Activated naive CD4-positive, alpha-beta T cell (primary cell): Measurements from ENCODE around the gene PKDCC.
A peak's percentile ranks its signal among the peaks of the same experiment; 100 is the strongest.

Experiments
- DNase-seq, 4 experiments: peaks; one replicate each; lab custom pipeline; 2025; lab: John Stamatoyannopoulos, UW

Gene PKDCC

DNA sequence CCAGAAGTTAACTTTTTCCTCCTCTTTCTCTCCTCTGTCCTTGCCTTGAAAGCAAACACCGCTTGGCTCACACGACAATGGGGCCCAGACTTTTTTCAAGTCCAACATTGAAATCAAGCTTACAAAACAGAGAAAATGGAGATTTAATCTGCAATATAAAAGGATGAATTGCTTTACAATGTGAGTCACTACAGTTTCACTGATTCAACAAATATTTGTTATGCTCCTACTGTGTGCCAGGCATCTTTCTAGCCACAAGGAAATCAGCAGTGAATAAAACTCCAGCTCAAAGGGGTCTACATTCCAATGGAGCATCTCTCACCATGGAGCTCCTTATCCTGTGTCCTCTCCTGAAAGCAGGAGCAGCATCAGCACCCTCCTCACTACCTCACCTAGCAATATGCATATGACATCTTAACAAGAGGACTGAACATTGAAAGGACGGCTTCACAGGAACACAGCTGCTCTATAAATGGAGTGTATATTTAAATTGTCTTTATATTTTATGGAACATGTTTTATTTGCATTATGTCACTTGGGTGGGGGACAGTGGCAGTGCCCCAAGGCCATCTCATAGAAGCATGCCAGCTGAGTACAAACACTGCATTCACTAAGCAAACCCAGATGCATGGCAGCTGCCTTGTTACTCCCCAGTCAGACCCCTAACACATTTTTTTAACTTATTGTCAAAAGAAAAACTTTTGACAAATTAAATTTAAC is 39.5 kb downstream of the PKDCC start:
- DNase-seq = no peak

- DNase-seq = no peak
These were observed 40.0 kb downstream of the PKDCC start for GRCh38 chr2:42087857-42088195.

- DNase-seq = peak; percentile 7 to 41 (median 22)
These were observed 41.6 kb downstream of the PKDCC start for GRCh38 chr2:42089340-42089925.

- no peak for DNase-seq
These were observed 42.4 kb downstream of the PKDCC start for GRCh38 chr2:42090216-42090615.

- no peak for DNase-seq
These were observed 43.9 kb downstream of the PKDCC start for GRCh38 chr2:42091671-42092070.

GRCh38 chr2:42092084-42092996 is 44.5 kb downstream of the PKDCC start:
- DNase-seq = no peak

- DNase-seq = no peak
These were observed 46.3 kb downstream of the PKDCC start for GRCh38 chr2:42094114-42094513.

- peak; percentile 22 to 76 (median 55) for DNase-seq
These were observed 48.1 kb downstream of the PKDCC start for GRCh38 chr2:42095923-42096408.

DNA sequence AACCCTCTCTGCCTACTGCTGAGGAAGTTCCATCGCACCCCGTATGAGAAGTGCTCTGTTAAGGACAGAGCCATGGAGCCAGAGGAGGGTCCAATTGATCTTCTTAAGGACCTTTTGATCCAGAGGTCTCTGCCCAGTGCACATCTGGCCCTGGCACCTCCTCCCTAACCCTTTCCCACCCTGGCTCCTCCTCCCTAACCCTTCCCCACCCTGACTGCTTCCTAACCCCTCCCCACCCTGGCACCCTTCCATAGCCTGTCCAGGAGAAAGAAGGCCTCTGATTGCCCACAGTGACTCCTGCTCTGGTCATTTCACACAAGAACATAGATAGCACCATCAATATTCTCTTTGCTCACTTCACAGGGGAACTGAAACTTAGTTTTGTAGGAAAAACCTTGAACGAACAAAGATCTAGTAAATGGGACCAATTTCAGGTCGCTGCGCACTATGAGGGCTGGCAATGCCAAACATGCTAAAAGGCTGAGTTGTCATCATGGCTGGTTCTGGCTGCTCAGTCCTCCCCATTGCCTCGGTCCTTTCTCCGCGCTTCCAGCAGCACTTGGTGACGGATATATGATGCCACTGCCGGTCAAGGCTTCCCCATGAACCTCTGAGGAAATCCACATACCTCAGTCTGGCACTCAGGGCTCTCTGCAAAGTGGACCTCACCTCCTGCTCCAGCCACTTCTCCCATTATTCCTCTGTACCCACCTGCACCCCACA is 49.2 kb downstream of the PKDCC start:
- DNase-seq = no peak

- DNase-seq = peak in 1 of 4 experiments; percentile 7
These were observed 51.0 kb downstream of the PKDCC start for GRCh38 chr2:42098571-42099437.

DNA sequence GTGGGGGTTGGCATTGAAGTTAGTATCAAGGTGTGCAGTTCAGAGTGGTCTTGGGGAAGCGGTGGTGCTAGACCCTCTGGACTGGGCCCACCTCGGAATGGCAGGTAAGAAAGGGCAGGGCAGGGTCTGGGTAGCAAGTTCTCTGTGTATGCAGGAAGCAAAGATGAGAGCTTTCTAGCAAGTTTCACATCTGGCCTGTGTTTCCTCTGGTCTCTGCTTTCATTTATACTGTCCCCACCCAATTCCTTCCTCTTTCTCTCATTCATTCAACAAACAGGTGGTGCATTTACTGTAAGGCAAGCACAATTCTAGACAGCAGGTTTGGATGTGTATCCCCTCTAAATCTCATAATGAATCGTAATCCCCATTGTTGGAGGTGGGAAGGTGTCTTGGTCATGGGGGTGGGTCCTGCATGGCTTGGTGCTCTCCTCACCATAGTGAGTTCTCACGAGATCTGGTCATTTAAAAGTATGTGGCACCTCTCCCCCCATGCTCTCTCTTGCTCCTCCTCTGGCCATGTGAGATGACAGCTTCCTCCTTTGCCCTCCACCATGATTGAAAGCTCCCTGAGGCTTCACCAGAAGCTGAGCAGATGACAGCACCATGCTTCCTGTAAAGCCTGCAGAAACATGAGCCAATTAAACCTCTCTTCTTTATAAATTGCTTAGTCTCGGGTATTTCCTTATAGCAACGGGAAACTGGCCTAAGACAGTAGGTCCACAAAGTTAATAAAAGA is 51.8 kb downstream of the PKDCC start:
- DNase-seq = no peak

- DNase-seq = no peak
These were observed 52.9 kb downstream of the PKDCC start for GRCh38 chr2:42100683-42101205.

- peak; percentile 5 to 58 (median 24) for DNase-seq
These were observed 53.6 kb downstream of the PKDCC start for GRCh38 chr2:42101206-42102023.

DNA sequence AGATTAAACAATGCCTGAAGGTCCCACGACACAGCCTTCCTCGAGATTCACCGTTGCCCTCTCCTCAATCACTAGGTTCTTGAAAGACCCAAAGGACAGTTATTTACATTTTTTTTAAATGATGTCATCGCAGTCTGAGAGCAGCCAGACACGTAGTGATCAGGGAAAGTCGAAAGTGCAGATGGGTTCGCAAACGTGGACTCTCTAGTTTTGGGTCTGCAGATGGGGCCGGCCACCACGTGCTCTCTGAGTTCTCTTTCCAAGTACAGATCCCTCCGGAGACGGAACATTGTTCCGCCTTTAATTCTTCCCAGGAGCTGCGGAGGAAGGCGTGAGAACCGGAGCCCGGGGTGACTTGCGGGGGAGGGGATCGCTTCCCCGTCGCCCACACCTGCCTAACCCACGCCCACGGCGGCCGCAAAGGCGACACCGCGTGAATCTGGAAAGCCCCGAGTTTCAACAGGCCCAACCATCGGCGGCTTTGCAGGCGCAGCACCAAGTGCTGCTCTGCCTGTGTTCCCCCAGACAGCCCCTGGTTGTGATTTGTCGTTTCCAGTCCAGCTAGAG is 54.3 kb downstream of the PKDCC start:
- DNase-seq = peak; percentile 57 to 89 (median 70)

GRCh38 chr2:42102591-42103450 is 55.0 kb downstream of the PKDCC start:
- DNase-seq = peak in 1 of 4 experiments; percentile 38

DNA sequence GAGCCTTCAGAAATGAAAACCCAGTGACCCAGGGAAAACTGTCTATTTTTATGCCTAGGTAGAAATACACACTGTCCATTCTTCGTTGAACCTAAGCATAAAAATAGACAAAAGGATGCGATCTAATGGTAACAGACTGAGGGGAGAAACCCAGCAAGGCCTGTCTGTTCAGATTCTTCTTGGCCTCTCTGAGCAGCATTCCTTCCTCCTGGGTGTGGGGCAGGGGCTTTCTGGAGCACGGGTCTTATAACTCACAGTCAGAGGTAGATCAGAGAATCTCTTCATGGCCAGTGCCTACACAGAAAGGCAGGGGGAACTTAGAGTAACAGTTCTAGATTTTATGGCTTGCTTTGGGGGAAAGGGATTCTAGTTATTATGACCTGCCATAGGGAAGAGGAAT is 56.0 kb downstream of the PKDCC start:
- no peak for DNase-seq

GRCh38 chr2:42104621-42105020 is 56.8 kb downstream of the PKDCC start:
- no peak for DNase-seq
